NB4 (cell line): ENCODE results near the gene UVRAG.

Experiments used
- MYC ChIP-seq: IDR thresholded peaks from 2 replicates; pipeline ENCODE4 v1.6.1; 2011; ENCODE audit warnings: low read depth, low read length
- POLR2A ChIP-seq: IDR thresholded peaks from 2 replicates; pipeline ENCODE4 v1.6.1; 2011; ENCODE audit warnings: mild to moderate bottlenecking; ENCODE audit not compliant: insufficient read length; ENCODE audit errors: extremely low read depth
- TF ChIP-seq, protein P1 (sequence below): IDR thresholded peaks from one replicate; pipeline ENCODE4 v1.5.1; 2012; ENCODE audit warnings: low read depth, low read length

DNA sequence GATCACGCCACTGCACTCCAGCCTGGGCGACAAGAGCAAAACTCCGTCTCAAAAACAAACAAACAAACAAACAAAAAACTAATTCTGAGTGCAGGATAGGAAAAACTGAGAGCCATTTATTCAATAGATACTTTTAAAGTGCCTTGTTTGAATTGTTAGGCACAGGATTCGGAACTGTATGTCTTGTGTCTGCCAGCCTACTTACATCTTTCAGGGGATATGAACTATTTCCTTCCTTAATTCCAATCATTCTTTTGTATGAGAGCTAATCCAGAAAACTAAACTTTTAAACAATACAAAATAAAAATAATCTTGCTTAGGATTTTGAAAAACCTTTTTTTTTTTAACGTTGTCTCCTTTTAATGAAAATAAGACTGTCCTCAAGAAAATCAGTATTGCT is 12.6 kb downstream of the UVRAG start:
- TF ChIP-seq, protein P1, sequence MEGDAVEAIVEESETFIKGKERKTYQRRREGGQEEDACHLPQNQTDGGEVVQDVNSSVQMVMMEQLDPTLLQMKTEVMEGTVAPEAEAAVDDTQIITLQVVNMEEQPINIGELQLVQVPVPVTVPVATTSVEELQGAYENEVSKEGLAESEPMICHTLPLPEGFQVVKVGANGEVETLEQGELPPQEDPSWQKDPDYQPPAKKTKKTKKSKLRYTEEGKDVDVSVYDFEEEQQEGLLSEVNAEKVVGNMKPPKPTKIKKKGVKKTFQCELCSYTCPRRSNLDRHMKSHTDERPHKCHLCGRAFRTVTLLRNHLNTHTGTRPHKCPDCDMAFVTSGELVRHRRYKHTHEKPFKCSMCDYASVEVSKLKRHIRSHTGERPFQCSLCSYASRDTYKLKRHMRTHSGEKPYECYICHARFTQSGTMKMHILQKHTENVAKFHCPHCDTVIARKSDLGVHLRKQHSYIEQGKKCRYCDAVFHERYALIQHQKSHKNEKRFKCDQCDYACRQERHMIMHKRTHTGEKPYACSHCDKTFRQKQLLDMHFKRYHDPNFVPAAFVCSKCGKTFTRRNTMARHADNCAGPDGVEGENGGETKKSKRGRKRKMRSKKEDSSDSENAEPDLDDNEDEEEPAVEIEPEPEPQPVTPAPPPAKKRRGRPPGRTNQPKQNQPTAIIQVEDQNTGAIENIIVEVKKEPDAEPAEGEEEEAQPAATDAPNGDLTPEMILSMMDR, result no peak
- TF ChIP-seq MYC (no peak), POLR2A (no peak)
